ENCODE measurements around the gene NR4A3.
"Not testable (repeated sequence)": the region's sequence is repeated elsewhere in the genome, so short reads cannot be mapped to it uniquely, and the experiment has no call there.

Gene NR4A3

DNA sequence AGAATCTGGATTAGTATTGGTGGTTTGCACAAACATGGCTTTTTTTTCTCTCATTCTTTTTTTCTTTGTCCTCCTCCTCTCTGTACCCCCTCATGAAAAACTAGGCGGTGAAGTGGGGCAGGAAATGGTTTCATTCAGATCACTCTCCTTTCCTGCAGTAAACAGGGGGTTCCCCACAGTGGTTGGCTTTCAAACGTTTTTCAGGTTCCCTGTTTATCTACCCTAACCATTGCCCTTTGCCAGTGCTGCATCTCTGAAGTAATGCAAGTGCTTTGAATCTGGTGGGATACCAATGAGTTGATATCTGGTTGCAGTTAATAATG is 29.8 kb downstream of the NR4A3 start:
- 45% methylated on average over 1 of the region's 2 CpGs for WGBS
- Histone ChIP-seq H3K4me1 (ENCODE audit: control insufficient read depth, insufficient read depth, low read depth, low read length) (no peaks in the 10 kb centered on the region), H4K91ac (ENCODE audit: low read length) (no peak overlapping the region), H3K23ac (ENCODE audit: low read length in 2 of 2) (no peak overlapping the region), H3K4me2 (ENCODE audit: low read length, poor library complexity, severe bottlenecking) (no peak overlapping the region), H2AK5ac (ENCODE audit: low read length, severe bottlenecking) (no peak overlapping the region), H3K14ac (ENCODE audit: low read length in 2 of 2) (no peak overlapping the region), H2BK15ac (ENCODE audit: low read depth, poor library complexity, severe bottlenecking) (no peak overlapping the region), H3K27ac (ENCODE audit: low read length, poor library complexity, severe bottlenecking) (no peak overlapping the region), H2BK120ac (ENCODE audit: low read depth, low read length) (no peak overlapping the region), H3K4ac (ENCODE audit: low read depth in 1 of 2, low read length in 2 of 2) (no peak overlapping the region), H3K36me3 (ENCODE audit: control insufficient read depth in 1 of 2, insufficient read depth in 2 of 2, low read depth in 1 of 2, low read length in 2 of 2) (peaks cover 0 to 32% of the 10 kb centered on the region in 2 experiments), H3K79me1 (replicated peaks; ENCODE audit: low read length, poor library complexity, severe bottlenecking) (no peaks in the 10 kb centered on the region), H3K18ac (ENCODE audit: low read depth in 1 of 2, low read length in 2 of 2) (no peak overlapping the region), H4K8ac (ENCODE audit: low read length) (no peak overlapping the region), H3K9me3 (ENCODE audit: control insufficient read depth, low read length) (no peaks in the 10 kb centered on the region), H3K4me3 (ENCODE audit: insufficient read depth in 1 of 2, low read depth in 1 of 2, low read length in 2 of 2) (no peak overlapping the region), H2BK12ac (ENCODE audit: low read length in 2 of 2) (no peak overlapping the region), H3K27me3 (ENCODE audit: control insufficient read depth in 1 of 2, insufficient read depth in 1 of 2, low read length in 2 of 2) (no peaks in the 10 kb centered on the region), H2AFZ (ENCODE audit: low read depth, low read length) (no peak overlapping the region), H3K9ac (ENCODE audit: low read length) (no peak overlapping the region), H2BK5ac (ENCODE audit: low read depth, low read length, poor library complexity, severe bottlenecking) (no peak overlapping the region)
- DNase-seq = no peak

DNA sequence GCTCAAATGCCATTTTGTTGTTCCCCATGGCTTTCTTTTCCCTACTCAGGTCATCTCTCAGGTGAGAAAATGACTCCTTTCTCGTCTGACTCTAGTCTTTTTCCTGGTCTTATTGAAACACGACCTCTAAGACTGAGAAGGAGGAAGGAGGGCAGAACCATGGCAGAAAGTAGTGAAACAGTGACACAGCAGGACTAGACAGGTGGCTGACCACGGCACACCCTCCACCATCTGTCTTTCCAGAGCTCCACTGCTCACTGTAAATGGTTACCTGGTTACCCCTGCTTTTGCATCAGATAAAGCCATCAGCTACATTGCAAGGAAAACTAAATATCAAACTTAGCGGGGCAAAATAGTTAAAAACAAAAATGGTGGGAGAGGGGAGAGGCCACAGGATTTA is 30.9 kb downstream of the NR4A3 start:
- WGBS = 73% methylated on average over 4 of the region's 4 CpGs
- Histone ChIP-seq H2BK15ac (ENCODE audit: low read depth, poor library complexity, severe bottlenecking) (no peak overlapping the region), H2AK5ac (ENCODE audit: low read length, severe bottlenecking) (no peak overlapping the region), H3K9me3 (ENCODE audit: control insufficient read depth, low read length) (no peaks in the 10 kb centered on the region), H3K9ac (ENCODE audit: low read length) (no peak overlapping the region), H2BK5ac (ENCODE audit: low read depth, low read length, poor library complexity, severe bottlenecking) (no peak overlapping the region), H2BK12ac (ENCODE audit: low read length in 2 of 2) (no peak overlapping the region), H3K27me3 (ENCODE audit: control insufficient read depth in 1 of 2, insufficient read depth in 1 of 2, low read length in 2 of 2) (no peaks in the 10 kb centered on the region), H3K4ac (ENCODE audit: low read depth in 1 of 2, low read length in 2 of 2) (no peak overlapping the region), H3K23ac (ENCODE audit: low read length in 2 of 2) (no peak overlapping the region), H3K4me3 (ENCODE audit: insufficient read depth in 1 of 2, low read depth in 1 of 2, low read length in 2 of 2) (no peak overlapping the region), H3K79me1 (replicated peaks; ENCODE audit: low read length, poor library complexity, severe bottlenecking) (no peaks in the 10 kb centered on the region), H3K4me2 (ENCODE audit: low read length, poor library complexity, severe bottlenecking) (no peak overlapping the region), H3K14ac (ENCODE audit: low read length in 2 of 2) (no peak overlapping the region), H3K36me3 (ENCODE audit: control insufficient read depth in 1 of 2, insufficient read depth in 2 of 2, low read depth in 1 of 2, low read length in 2 of 2) (peaks cover 0 to 26% of the 10 kb centered on the region in 2 experiments), H2AFZ (ENCODE audit: low read depth, low read length) (no peak overlapping the region), H4K8ac (ENCODE audit: low read length) (no peak overlapping the region), H3K18ac (ENCODE audit: low read depth in 1 of 2, low read length in 2 of 2) (no peak overlapping the region), H4K91ac (ENCODE audit: low read length) (no peak overlapping the region), H2BK120ac (ENCODE audit: low read depth, low read length) (no peak overlapping the region), H3K27ac (ENCODE audit: low read length, poor library complexity, severe bottlenecking) (no peak overlapping the region), H3K4me1 (ENCODE audit: control insufficient read depth, insufficient read depth, low read depth, low read length) (no peaks in the 10 kb centered on the region)
- DNase-seq = no peak

DNA sequence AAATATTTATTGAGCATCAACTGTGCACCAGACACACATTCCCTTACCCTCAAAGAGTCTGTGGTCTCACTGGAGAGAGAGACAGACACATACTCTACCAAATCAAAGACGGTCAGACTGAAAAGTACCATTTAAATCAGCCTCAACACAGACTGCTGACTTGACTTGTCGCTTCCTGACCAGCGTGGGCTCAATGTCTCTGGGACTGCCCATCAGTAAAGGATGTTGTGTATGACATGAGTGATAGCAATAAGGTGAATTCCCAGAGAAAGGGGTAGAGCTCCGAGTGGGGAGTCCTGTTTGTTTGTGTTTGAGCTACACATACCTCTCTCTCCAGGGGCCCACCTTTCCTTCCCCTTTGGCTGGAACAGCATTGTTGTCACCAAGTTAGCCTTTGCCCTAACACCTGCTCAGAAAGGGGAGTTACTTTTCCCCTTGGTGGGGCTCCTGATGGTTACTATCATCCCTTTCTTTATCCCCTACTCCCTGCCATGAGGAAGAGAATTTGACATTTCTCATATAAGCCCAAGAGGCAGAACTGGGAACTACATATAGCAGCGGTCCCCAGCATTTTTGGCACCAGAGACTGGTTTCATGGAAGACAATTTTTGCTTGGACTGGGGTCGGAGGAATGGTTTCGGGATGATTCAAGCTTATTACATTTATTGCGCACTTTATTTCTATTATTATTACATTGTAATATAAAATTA is 33.9 kb downstream of the NR4A3 start:
- no peaks in the 10 kb centered on the region for H3K4me1 ChIP-seq (ENCODE audit: control insufficient read depth, insufficient read depth, low read depth, low read length)
- no peak for DNase-seq
- H3K27me3 ChIP-seq (ENCODE audit: control insufficient read depth in 1 of 2, insufficient read depth in 1 of 2, low read length in 2 of 2) = no peaks in the 10 kb centered on the region
- H2BK120ac ChIP-seq (ENCODE audit: low read depth, low read length) = no peak overlapping the region
- no peaks in the 10 kb centered on the region for H3K79me1 ChIP-seq (replicated peaks; ENCODE audit: low read length, poor library complexity, severe bottlenecking)
- H2BK15ac ChIP-seq (ENCODE audit: low read depth, poor library complexity, severe bottlenecking) = no peak overlapping the region
- H3K4ac ChIP-seq (ENCODE audit: low read depth in 1 of 2, low read length in 2 of 2) = no peak overlapping the region
- no peak overlapping the region for H3K9ac ChIP-seq (ENCODE audit: low read length)
- no peak overlapping the region for H2AK5ac ChIP-seq (ENCODE audit: low read length, severe bottlenecking)
- no peak overlapping the region for H3K18ac ChIP-seq (ENCODE audit: low read depth in 1 of 2, low read length in 2 of 2)
- H2AFZ ChIP-seq (ENCODE audit: low read depth, low read length) = no peak overlapping the region
- no peak overlapping the region for H2BK12ac ChIP-seq (ENCODE audit: low read length in 2 of 2)
- H3K14ac ChIP-seq (ENCODE audit: low read length in 2 of 2) = no peak overlapping the region
- H3K27ac ChIP-seq (ENCODE audit: low read length, poor library complexity, severe bottlenecking) = no peak overlapping the region
- peaks cover 0 to 5% of the 10 kb centered on the region in 2 experiments for H3K36me3 ChIP-seq (ENCODE audit: control insufficient read depth in 1 of 2, insufficient read depth in 2 of 2, low read depth in 1 of 2, low read length in 2 of 2)
- no peak overlapping the region for H4K91ac ChIP-seq (ENCODE audit: low read length)
- no peak overlapping the region for H3K4me2 ChIP-seq (ENCODE audit: low read length, poor library complexity, severe bottlenecking)
- no peak overlapping the region for H4K8ac ChIP-seq (ENCODE audit: low read length)
- H3K9me3 ChIP-seq (ENCODE audit: control insufficient read depth, low read length) = no peaks in the 10 kb centered on the region
- 81% methylated on average over 4 of the region's 8 CpGs for WGBS
- H2BK5ac ChIP-seq (ENCODE audit: low read depth, low read length, poor library complexity, severe bottlenecking) = no peak overlapping the region
- no peak overlapping the region for H3K23ac ChIP-seq (ENCODE audit: low read length in 2 of 2)
- H3K4me3 ChIP-seq (ENCODE audit: insufficient read depth in 1 of 2, low read depth in 1 of 2, low read length in 2 of 2) = no peak overlapping the region

DNA sequence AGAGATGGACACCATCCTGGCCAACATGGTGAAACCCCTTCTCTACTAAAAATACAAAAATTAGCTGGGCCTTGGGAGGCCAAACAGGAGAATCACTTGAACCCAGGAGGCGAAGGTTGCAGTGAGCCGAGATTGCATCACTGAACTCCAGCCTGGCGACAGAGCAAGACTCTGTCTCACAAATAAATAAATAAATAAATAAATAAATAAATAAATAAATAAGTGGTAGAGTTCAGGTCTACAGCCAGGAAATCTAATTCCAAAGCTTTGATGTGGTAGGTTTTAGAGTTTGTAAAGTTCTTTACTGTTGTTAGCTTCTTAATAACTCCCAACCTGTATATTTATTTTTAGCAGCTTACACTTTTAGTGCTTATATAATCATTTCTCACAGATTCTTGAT is 35.9 kb downstream of the NR4A3 start:
- H2BK120ac ChIP-seq (ENCODE audit: low read depth, low read length); DNase-seq; H3K18ac ChIP-seq (ENCODE audit: low read depth in 1 of 2, low read length in 2 of 2); H2BK5ac ChIP-seq (ENCODE audit: low read depth, low read length, poor library complexity, severe bottlenecking); H2BK12ac ChIP-seq (ENCODE audit: low read length in 2 of 2); H3K79me1 ChIP-seq (replicated peaks; ENCODE audit: low read length, poor library complexity, severe bottlenecking); H2AK5ac ChIP-seq (ENCODE audit: low read length, severe bottlenecking); H3K36me3 ChIP-seq (ENCODE audit: control insufficient read depth in 1 of 2, insufficient read depth in 2 of 2, low read depth in 1 of 2, low read length in 2 of 2); H4K8ac ChIP-seq (ENCODE audit: low read length); H4K91ac ChIP-seq (ENCODE audit: low read length); H3K4me3 ChIP-seq (ENCODE audit: insufficient read depth in 1 of 2, low read depth in 1 of 2, low read length in 2 of 2); H2BK15ac ChIP-seq (ENCODE audit: low read depth, poor library complexity, severe bottlenecking); H3K4me1 ChIP-seq (ENCODE audit: control insufficient read depth, insufficient read depth, low read depth, low read length); H3K9ac ChIP-seq (ENCODE audit: low read length); H3K27ac ChIP-seq (ENCODE audit: low read length, poor library complexity, severe bottlenecking); H3K4ac ChIP-seq (ENCODE audit: low read depth in 1 of 2, low read length in 2 of 2); H3K9me3 ChIP-seq (ENCODE audit: control insufficient read depth, low read length); H3K27me3 ChIP-seq (ENCODE audit: control insufficient read depth in 1 of 2, insufficient read depth in 1 of 2, low read length in 2 of 2); H3K23ac ChIP-seq (ENCODE audit: low read length in 2 of 2); H3K4me2 ChIP-seq (ENCODE audit: low read length, poor library complexity, severe bottlenecking); H2AFZ ChIP-seq (ENCODE audit: low read depth, low read length); H3K14ac ChIP-seq (ENCODE audit: low read length in 2 of 2): not testable (repeated sequence)
- no CpG with 5 or more reads among the region's 3 CpGs for WGBS

Measured in mesenchymal stem cell (in vitro differentiated cells and primary cell).